GM12892 (cell line): ENCODE results near the gene PSMB9.

Source experiments
- DNase-seq: peaks from one replicate; pipeline ENCODE4 v3.0.0; 2011; ENCODE audit not compliant: insufficient read length
- FAIRE-seq: peaks from 2 replicates; lab custom pipeline; 2011; peaks lifted over from hg19 to GRCh38; lab: Jason Lieb, UNC
- POLR2A ChIP-seq: IDR thresholded peaks from 2 replicates; pipeline ENCODE4 v1.6.1; 2011; ENCODE audit warnings: low read depth, low read length, control low read depth
- POLR2AphosphoS5 ChIP-seq: IDR thresholded peaks from 2 replicates; pipeline ENCODE4 v1.6.1; 2011; ENCODE audit warnings: low read depth, low read length, control low read depth
- TAF1 ChIP-seq: IDR thresholded peaks from 2 replicates; pipeline ENCODE4 v1.6.1; 2011; ENCODE audit warnings: low read depth, mild to moderate bottlenecking, control low read depth, low read length, borderline replicate concordance

PSMB9 gene

GRCh38 chr6:32840604-32841246, 13.3 kb upstream of the PSMB9 start:
- peak; percentile 92 for FAIRE-seq
- no peak for DNase-seq
- TF ChIP-seq POLR2A = peak; percentile 41; the same call in 1 of the 2 replicates
- TF ChIP-seq TAF1 = no peak

- TF ChIP-seq POLR2A (no peak), POLR2AphosphoS5 (peak; percentile 14; the same call in 1 of the 2 replicates), TAF1 (no peak)
- DNase-seq = no peak
- no peak for FAIRE-seq
These were observed 11.9 kb upstream of the PSMB9 start for GRCh38 chr6:32842021-32842650.

- peak; percentile 44 for FAIRE-seq
- no peak for TF ChIP-seq POLR2AphosphoS5
- no peak for TF ChIP-seq TAF1
- TF ChIP-seq POLR2A = no peak
These were observed 11.3 kb upstream of the PSMB9 start for GRCh38 chr6:32842690-32843089.

GRCh38 chr6:32843331-32843978, 10.5 kb upstream of the PSMB9 start:
- no peak for TF ChIP-seq TAF1
- no peak for TF ChIP-seq POLR2AphosphoS5
- no peak for TF ChIP-seq POLR2A
- FAIRE-seq (peak; percentile 60), DNase-seq (no peak)

More at GRCh38 chr6:32842690-32843089, 11.3 kb upstream of the PSMB9 start:
- DNase-seq = no peak

- DNase-seq (peak; percentile 80), FAIRE-seq (peak; percentile 98)
- TF ChIP-seq POLR2AphosphoS5 (peak; percentile 98), POLR2A (peak; percentile 94), TAF1 (peak; percentile 92)
These were observed 9.8 kb upstream of the PSMB9 start, which contains the start of gene PSMB8 for GRCh38 chr6:32843979-32844838. PSMB8 (minus strand) TSS chr6:32844047; CDS start chr6:32843996, 51 bp downstream.

GRCh38 chr6:32844839-32845383, 9.1 kb upstream of the PSMB9 start:
- TF ChIP-seq TAF1 (0 out of 2 replicates have a peak, but pooled peaks have one; percentile 2), POLR2A (peak; percentile 79; the same call in 1 of the 2 replicates), POLR2AphosphoS5 (peak; percentile 92)
- DNase-seq = no peak
- no peak for FAIRE-seq

- peak; percentile 73 for FAIRE-seq
- DNase-seq = no peak
These were observed 8.6 kb upstream of the PSMB9 start for GRCh38 chr6:32845384-32845884.

GRCh38 chr6:32847004-32847403, 7.0 kb upstream of the PSMB9 start:
- DNase-seq = no peak
- TF ChIP-seq POLR2AphosphoS5 (peak; percentile 83), TAF1 (no peak), POLR2A (peak; percentile 73)

More at GRCh38 chr6:32845384-32845884, 8.6 kb upstream of the PSMB9 start:
- TF ChIP-seq POLR2AphosphoS5 = peak; percentile 86
- no peak for TF ChIP-seq TAF1
- peak; percentile 85; the same call in 1 of the 2 replicates for TF ChIP-seq POLR2A

GRCh38 chr6:32847795-32848194, 6.2 kb upstream of the PSMB9 start:
- no peak for TF ChIP-seq POLR2A
- no peak for TF ChIP-seq POLR2AphosphoS5
- no peak for FAIRE-seq
- DNase-seq = no peak

More at GRCh38 chr6:32847004-32847403, 7.0 kb upstream of the PSMB9 start:
- FAIRE-seq = no peak

- FAIRE-seq (no peak), DNase-seq (no peak)
- no peak for TF ChIP-seq POLR2A
- TF ChIP-seq POLR2AphosphoS5 = no peak
- TF ChIP-seq TAF1 = no peak
These were observed 4.9 kb upstream of the PSMB9 start for GRCh38 chr6:32849126-32849525.
